Gastroesophageal sphincter (tissue), 3 donors: ENCODE results near the gene ANO2.

Experiments
- POLR2A ChIP-seq, 2 donors: fragments of 450-650 bp; IDR thresholded peaks; one replicate each; pipeline ENCODE4 v1.6.1; 2017; ENCODE audit warnings: antibody characterized with exemption in 2 of 2, mild to moderate bottlenecking in 2 of 2, moderate library complexity in 1 of 2
- POLR2AphosphoS5 ChIP-seq: sonication (generic); formaldehyde crosslinking; IDR thresholded peaks from one replicate; pipeline ENCODE4 v1.6.1; 2017; ENCODE audit warnings: antibody characterized with exemption
- TF ChIP-seq, protein P1 (sequence below), 4 experiments: fragments of 200-600 bp in 2 of 4; fragments of 450-650 bp in 2 of 4; sonication (generic) in 1 of 4; IDR thresholded peaks; one replicate each; pipeline ENCODE4 v1.5.1; 2017 to 2019; ENCODE audit warnings: antibody characterized with exemption in 4 of 4, mild to moderate bottlenecking in 2 of 4, moderate library complexity in 2 of 4

DNA sequence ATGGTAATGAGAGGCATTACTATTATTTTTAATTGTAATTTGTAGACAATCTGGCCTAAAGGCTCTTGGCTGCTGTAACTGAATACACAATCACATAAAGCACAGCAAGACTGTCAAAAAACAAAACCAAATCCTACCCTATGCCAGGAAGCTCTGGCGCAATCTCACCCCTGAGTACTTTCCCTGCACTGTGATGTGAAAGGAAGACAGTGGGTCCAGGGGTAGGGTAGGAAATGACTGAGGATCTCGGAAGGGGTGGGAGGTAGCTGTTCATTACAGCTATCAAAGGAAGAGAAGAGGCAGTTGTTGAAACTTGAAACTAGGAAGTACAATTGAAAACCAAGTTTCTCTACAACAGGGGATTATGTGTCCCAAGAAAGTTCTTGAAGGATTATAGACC is 202.8 kb downstream of the ANO2 start:
- TF ChIP-seq POLR2A (IDR thresholded peaks at IDR 0.05), result no peak
- TF ChIP-seq, protein P1, sequence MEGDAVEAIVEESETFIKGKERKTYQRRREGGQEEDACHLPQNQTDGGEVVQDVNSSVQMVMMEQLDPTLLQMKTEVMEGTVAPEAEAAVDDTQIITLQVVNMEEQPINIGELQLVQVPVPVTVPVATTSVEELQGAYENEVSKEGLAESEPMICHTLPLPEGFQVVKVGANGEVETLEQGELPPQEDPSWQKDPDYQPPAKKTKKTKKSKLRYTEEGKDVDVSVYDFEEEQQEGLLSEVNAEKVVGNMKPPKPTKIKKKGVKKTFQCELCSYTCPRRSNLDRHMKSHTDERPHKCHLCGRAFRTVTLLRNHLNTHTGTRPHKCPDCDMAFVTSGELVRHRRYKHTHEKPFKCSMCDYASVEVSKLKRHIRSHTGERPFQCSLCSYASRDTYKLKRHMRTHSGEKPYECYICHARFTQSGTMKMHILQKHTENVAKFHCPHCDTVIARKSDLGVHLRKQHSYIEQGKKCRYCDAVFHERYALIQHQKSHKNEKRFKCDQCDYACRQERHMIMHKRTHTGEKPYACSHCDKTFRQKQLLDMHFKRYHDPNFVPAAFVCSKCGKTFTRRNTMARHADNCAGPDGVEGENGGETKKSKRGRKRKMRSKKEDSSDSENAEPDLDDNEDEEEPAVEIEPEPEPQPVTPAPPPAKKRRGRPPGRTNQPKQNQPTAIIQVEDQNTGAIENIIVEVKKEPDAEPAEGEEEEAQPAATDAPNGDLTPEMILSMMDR (IDR thresholded peaks at IDR 0.05), result no peak
- no peak for TF ChIP-seq POLR2AphosphoS5
